Hepatocyte (in vitro differentiated cells): ENCODE results near the gene PPP1R1B. TPM values are rescaled to one million over a fixed set of nuclear protein-coding genes. Genes with fewer than 3 reads are reported as not detected.

Experiments
- DNase-seq: peaks from one replicate; pipeline ENCODE4 v3.0.0-alpha.2; 2016; ENCODE audit warnings: low spot score
- H2AFZ ChIP-seq: fragments of 200-600 bp; sonication (generic); 2 replicates; pipeline ENCODE4 v1.6.0; 2016; ENCODE audit warnings: antibody characterized with exemption, mild to moderate bottlenecking
- H3K27ac ChIP-seq: fragments of 200-600 bp; sonication (generic); 2 replicates; pipeline ENCODE4 v1.5.1; 2016; ENCODE audit warnings: mild to moderate bottlenecking
- H3K27me3 ChIP-seq: fragments of 200-600 bp; sonication (generic); 2 replicates; pipeline ENCODE4 v1.6.1; 2016
- H3K36me3 ChIP-seq: fragments of 200-600 bp; sonication (generic); replicated peaks from 2 replicates; pipeline ENCODE4 v1.5.1; 2016; ENCODE audit warnings: low read depth; ENCODE audit not compliant: insufficient read depth
- H3K4me1 ChIP-seq: fragments of 200-600 bp; sonication (generic); 2 replicates; pipeline ENCODE4 v1.5.1; 2016; ENCODE audit warnings: mild to moderate bottlenecking, moderate library complexity; ENCODE audit not compliant: insufficient read depth
- H3K4me2 ChIP-seq: fragments of 200-600 bp; sonication (generic); 2 replicates; pipeline ENCODE4 v1.6.0; 2016
- H3K4me3 ChIP-seq: fragments of 200-600 bp; sonication (generic); 2 replicates; pipeline ENCODE4 v1.5.1; 2016; ENCODE audit warnings: mild to moderate bottlenecking
- H3K79me2 ChIP-seq: fragments of 200-600 bp; sonication (generic); 2 replicates; pipeline ENCODE4 v1.6.0; 2017; ENCODE audit warnings: mild to moderate bottlenecking
- H3K9me2 ChIP-seq: fragments of 200-600 bp; sonication (generic); replicated peaks from 2 replicates; pipeline ENCODE4 v1.6.0; 2017; ENCODE audit warnings: mild to moderate bottlenecking; ENCODE audit not compliant: insufficient read depth
- H3K9me3 ChIP-seq: fragments of 200-600 bp; sonication (generic); 2 replicates; pipeline ENCODE4 v1.5.1; 2016; ENCODE audit warnings: low read depth, mild to moderate bottlenecking
- H4K20me1 ChIP-seq: fragments of 200-600 bp; sonication (generic); 2 replicates; pipeline ENCODE4 v1.6.0; 2016; ENCODE audit warnings: mild to moderate bottlenecking; ENCODE audit not compliant: insufficient read depth, poor library complexity, severe bottlenecking
- CTCF ChIP-seq: fragments of 200-600 bp; sonication (generic); IDR thresholded peaks from 2 replicates; pipeline ENCODE4 v1.5.1; 2016; ENCODE audit warnings: antibody characterized with exemption, mild to moderate bottlenecking; ENCODE audit not compliant: poor library complexity
- EZH2 ChIP-seq: fragments of 200-600 bp; sonication (generic); IDR thresholded peaks from 2 replicates; pipeline ENCODE4 v1.6.1; 2016; ENCODE audit warnings: antibody characterized with exemption, mild to moderate bottlenecking, borderline replicate concordance
- EZH2phosphoT487 ChIP-seq: fragments of 200-600 bp; sonication (generic); IDR thresholded peaks from one replicate; pipeline ENCODE4 v1.6.1; 2018; ENCODE audit warnings: antibody characterized with exemption, mild to moderate bottlenecking, low read depth, moderate library complexity; ENCODE audit not compliant: unreplicated experiment, severe bottlenecking
- WGBS: methylation state at CpG from one replicate; pipeline ENCODE4 v1.1.6; 2016; ENCODE audit warnings: low lambda C conversion rate; ENCODE audit errors: missing lambda C conversion rate; 5-methylcytosine and 5-hydroxymethylcytosine counted together
- polyA plus RNA-seq: library from polyadenylated mRNA; unstranded; fragments of >200 nt; fragmentation: Nextera tagmentation; extraction: Ambion mirVana; gene quantifications from 2 replicates; pipeline ENCODE4 v1.2.1, GENCODE V29; 2016
- total RNA-seq: library from RNA; depleted of rRNA; stranded (reverse); fragments of >200 nt; gene quantifications from 2 replicates; pipeline ENCODE4 v1.2.3, GENCODE V29; 2014

The PPP1R1B gene
- total and polyA plus RNA-seq, 2 experiments from 2014 or later: 1.5 to 3.7 TPM

DNA sequence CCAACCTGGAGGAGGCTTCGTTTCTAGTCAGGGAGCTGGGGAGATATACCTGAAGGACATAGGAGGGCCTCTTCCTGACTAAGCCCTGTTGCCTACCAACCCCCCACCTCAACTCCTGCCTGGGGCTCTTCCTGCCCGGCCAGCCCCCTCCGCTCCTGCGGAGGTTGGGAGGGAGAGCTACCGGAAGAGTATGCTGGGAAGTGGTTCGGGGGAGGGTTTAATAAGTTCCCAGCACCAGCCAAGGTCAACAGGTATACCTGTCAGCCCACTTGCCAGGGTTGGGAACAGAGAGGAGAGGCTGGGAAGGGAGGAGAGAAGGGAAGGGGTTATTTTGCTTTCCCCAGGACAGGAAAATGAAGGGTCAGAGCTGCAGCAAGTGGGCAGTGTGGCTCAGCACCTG lies 4.7 kb downstream of the PPP1R1B start:
- no peak overlapping the region for H2AFZ ChIP-seq
- no peak overlapping the region for H3K4me2 ChIP-seq
- WGBS: 13% methylated on average over 6 of the region's 6 CpGs

DNA sequence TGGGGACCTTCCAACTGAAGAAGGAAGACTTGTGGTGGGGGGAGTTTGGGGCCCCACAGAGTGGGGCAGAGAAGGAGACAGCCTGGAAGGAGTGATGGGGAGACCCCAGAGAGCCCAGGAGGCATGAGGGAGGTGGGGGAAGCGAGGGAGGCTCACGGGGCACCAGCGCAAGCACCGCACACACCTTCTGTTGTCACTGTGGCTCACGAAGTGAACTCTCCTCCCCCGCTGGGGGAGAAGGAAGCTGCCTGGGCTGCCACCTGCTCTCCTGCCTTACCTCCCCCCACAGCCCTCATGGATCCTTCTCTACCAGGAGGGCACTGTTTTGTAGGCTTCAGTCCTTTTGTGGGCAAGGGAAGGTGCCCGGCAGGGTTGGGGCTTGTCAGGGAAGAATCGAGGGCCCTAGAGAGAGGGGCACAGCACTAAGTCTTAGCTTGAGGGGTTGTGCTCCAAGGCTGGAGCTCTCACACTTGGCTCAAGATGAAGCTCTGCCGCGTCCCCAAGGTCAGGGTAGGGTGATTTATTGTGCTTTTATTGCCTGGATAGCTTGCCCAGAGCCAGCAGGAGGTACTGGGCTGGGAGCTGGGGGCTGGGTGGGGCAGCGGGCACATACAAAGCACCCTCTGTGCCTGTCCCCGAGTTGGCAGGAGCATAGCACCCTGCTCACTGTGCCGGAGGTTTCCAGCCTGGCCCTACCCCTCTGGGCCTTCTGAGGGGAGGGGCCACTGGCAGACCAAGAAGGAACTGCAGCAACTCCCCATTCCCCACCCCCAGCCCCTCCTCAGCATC lies 5.6 kb downstream of the PPP1R1B start:
- Histone ChIP-seq H3K27me3 (peaks cover 17% of the 10 kb centered on the region), H3K4me2 (no peak overlapping the region), H3K9me2 (no peaks in the 10 kb centered on the region), H3K27ac (no peak overlapping the region), H3K9me3 (no peaks in the 10 kb centered on the region), H4K20me1 (no peaks in the 10 kb centered on the region), H3K36me3 (no peaks in the 10 kb centered on the region), H3K4me3 (no peak overlapping the region), H3K79me2 (peaks cover 2% of the 10 kb centered on the region), H3K4me1 (peaks cover 30% of the 10 kb centered on the region), H2AFZ (no peak overlapping the region)
- no peak for DNase-seq
- WGBS: 47% methylated on average over 5 of the region's 13 CpGs
- no peak for TF ChIP-seq CTCF
- no peak for TF ChIP-seq EZH2

More for the DNA sequence above, 4.7 kb downstream of the PPP1R1B start:
- no peak overlapping the region for H3K27ac ChIP-seq
- H3K27me3 ChIP-seq: peaks cover 26% of the 10 kb centered on the region
- no peaks in the 10 kb centered on the region for H3K79me2 ChIP-seq
- no peak for TF ChIP-seq EZH2phosphoT487
- TF ChIP-seq CTCF: no peak
- no peak for TF ChIP-seq EZH2
- peaks cover 35% of the 10 kb centered on the region for H3K4me1 ChIP-seq
- H3K4me3 ChIP-seq: no peak overlapping the region
- H4K20me1 ChIP-seq: no peaks in the 10 kb centered on the region
- H3K9me2 ChIP-seq: no peaks in the 10 kb centered on the region
- H3K36me3 ChIP-seq: no peaks in the 10 kb centered on the region
- DNase-seq: no peak
- no peaks in the 10 kb centered on the region for H3K9me3 ChIP-seq

GRCh38 chr17:39633570-39634183 lies 6.9 kb downstream of the PPP1R1B start:
- Histone ChIP-seq H4K20me1 (no peaks in the 10 kb centered on the region), H3K27ac (no peak overlapping the region), H3K4me3 (no peak overlapping the region), H3K4me1 (peaks cover 33% of the 10 kb centered on the region), H3K4me2 (no peak overlapping the region), H3K9me3 (no peaks in the 10 kb centered on the region), H3K27me3 (peaks cover 5% of the 10 kb centered on the region), H3K79me2 (peaks cover 15% of the 10 kb centered on the region), H3K36me3 (no peaks in the 10 kb centered on the region), H3K9me2 (no peaks in the 10 kb centered on the region), H2AFZ (no peak overlapping the region)
- DNase-seq: no peak
- TF ChIP-seq EZH2phosphoT487: no peak
- no peak for TF ChIP-seq EZH2
- no peak for TF ChIP-seq CTCF
- WGBS: 87% methylated on average over 8 of the region's 8 CpGs
